A549 (cell line): ENCODE results near the gene REM2. TPM values are rescaled to one million over a fixed set of nuclear protein-coding genes. Genes with fewer than 3 reads are reported as not detected.
A peak's percentile ranks its signal among the peaks of the same experiment; 100 is the strongest.

Experiments used
- ATAC-seq, 2 experiments: fragments of 200-7000 bp in 1 of 2; fragments of >200 bp in 1 of 2; cut with Nextera tagmentation in 1 of 2; cut with Tn5 transposase in 1 of 2; 3 replicates each; pipeline versions ENCODE4 v1.8.0 to v1.9.1; 2018 to 2020; ENCODE audit warnings: mild to moderate bottlenecking in 1 of 2, moderate library complexity in 1 of 2
- CTCF ChIA-PET: fragments of 300-600 bp; sonication (Branson Sonifier 250); formaldehyde crosslinking; extraction: SDS; loops from one replicate; lab custom pipeline; 2021; ENCODE audit warnings: antibody characterized with exemption, inconsistent platforms; lab: Yijun Ruan, JAX
- POLR2A ChIA-PET: fragments of 350-600 bp; formaldehyde crosslinking; extraction: SDS; loops from one replicate; lab custom pipeline; 2021; ENCODE audit warnings: antibody characterized with exemption, inconsistent platforms; lab: Yijun Ruan, JAX
- DNase-seq, 2 experiments: peaks; one replicate each; pipeline versions ENCODE4 v3.0.0 to v3.0.0-alpha.2; 2011 to 2016; ENCODE audit warnings: low read depth in 1 of 2, low spot score in 1 of 2
- FAIRE-seq: peaks from 2 replicates; lab custom pipeline; 2011; peaks lifted over from hg19 to GRCh38; lab: Jason Lieb, UNC
- H3K27ac ChIP-seq, 2 experiments: fragments of >200 bp; sonication (Bioruptor Twin); formaldehyde crosslinking; 3 replicates each; pipeline ENCODE4 v1.5.1; 2016 to 2017
- H3K4me1 ChIP-seq: fragments of >200 bp; sonication (Bioruptor Twin); formaldehyde crosslinking; 3 replicates; pipeline ENCODE4 v1.6.1; 2016
- H3K4me2 ChIP-seq: fragments of >200 bp; sonication (Bioruptor Twin); formaldehyde crosslinking; 3 replicates; pipeline ENCODE4 v1.6.1; 2016
- H3K4me3 ChIP-seq: fragments of >200 bp; sonication (Bioruptor Twin); formaldehyde crosslinking; 3 replicates; pipeline ENCODE4 v1.5.1; 2016
- H3K9me3 ChIP-seq: fragments of >200 bp; sonication (Bioruptor Twin); formaldehyde crosslinking; 3 replicates; pipeline ENCODE4 v1.6.1; 2016
- CBX2 ChIP-seq: fragments of 200-600 bp; sonication (generic); IDR thresholded peaks from 2 replicates; pipeline ENCODE4 v1.6.1; 2016; ENCODE audit warnings: low read depth, mild to moderate bottlenecking, borderline replicate concordance
- CHD4 ChIP-seq: fragments of 200-600 bp; sonication (generic); IDR thresholded peaks from 2 replicates; pipeline ENCODE4 v1.6.1; 2016; ENCODE audit warnings: antibody characterized with exemption, mild to moderate bottlenecking, borderline replicate concordance
- EP300 ChIP-seq, 2 experiments: fragments of >200 bp; sonication (Bioruptor Twin); formaldehyde crosslinking; IDR thresholded peaks; 2 replicates in 1 of 2; 3 replicates in 1 of 2; pipeline ENCODE4 v1.6.1; 2016 to 2017
- HDAC2 ChIP-seq: fragments of 200-600 bp; sonication (generic); IDR thresholded peaks from 2 replicates; pipeline ENCODE4 v1.6.1; 2016
- MAX ChIP-seq: IDR thresholded peaks from 2 replicates; pipeline ENCODE4 v1.6.1; 2012
- MAZ ChIP-seq: fragments of 150-350 bp; IDR thresholded peaks from 2 replicates; pipeline ENCODE4 v1.6.1; 2014; ENCODE audit warnings: antibody characterized with exemption, low read depth, low read length, borderline replicate concordance
- NR3C1 ChIP-seq: fragments of >200 bp; sonication (Bioruptor Twin); formaldehyde crosslinking; IDR thresholded peaks from 3 replicates; pipeline ENCODE4 v1.6.1; 2017
- PBX3 ChIP-seq: IDR thresholded peaks from 2 replicates; pipeline ENCODE4 v1.6.1; 2012
- POLR2AphosphoS2 ChIP-seq: conservative IDR thresholded peaks from 2 replicates; pipeline ENCODE4 v1.6.1; 2012; ENCODE audit warnings: low read length, improper control_type of control experiment, inconsistent platforms
- RAD21 ChIP-seq, 2 experiments: fragments of >200 bp in 1 of 2; sonication (Bioruptor Twin) in 1 of 2; formaldehyde crosslinking in 1 of 2; IDR thresholded peaks in 1 of 2; conservative IDR thresholded peaks in 1 of 2; 2 replicates in 1 of 2; 3 replicates in 1 of 2; pipeline ENCODE4 v1.6.1; 2012 to 2018; ENCODE audit warnings: inconsistent platforms in 1 of 2
- RARB ChIP-seq: fragments of 250-450 bp; sonication (Bioruptor Pico); IDR thresholded peaks from 2 replicates; pipeline ENCODE4 v1.8.0; 2021; ENCODE audit warnings: mild to moderate bottlenecking, moderate library complexity
- RCOR1 ChIP-seq: fragments of 150-350 bp; IDR thresholded peaks from 2 replicates; pipeline ENCODE4 v1.6.1; 2014; ENCODE audit warnings: antibody characterized with exemption, low read length, low read depth
- REST ChIP-seq: fragments of 200-600 bp; sonication (generic); IDR thresholded peaks from 2 replicates; pipeline ENCODE4 v1.6.1; 2016; ENCODE audit warnings: antibody characterized with exemption, mild to moderate bottlenecking, moderate library complexity
- ZC3H11A ChIP-seq: fragments of 450-650 bp; IDR thresholded peaks from 2 replicates; pipeline ENCODE4 v1.6.1; 2014; ENCODE audit warnings: antibody characterized with exemption, mild to moderate bottlenecking
- ZFP36 ChIP-seq: fragments of 450-650 bp; IDR thresholded peaks from 2 replicates; pipeline ENCODE4 v1.6.1; 2014; ENCODE audit warnings: borderline replicate concordance; ENCODE audit not compliant: partially characterized antibody
- WGBS: methylation state at CpG from one replicate; pipeline ENCODE4 v1.1.6; 2017; ENCODE audit errors: missing lambda C conversion rate; 5-methylcytosine and 5-hydroxymethylcytosine counted together
- polyA plus RNA-seq, 4 experiments: library from polyadenylated mRNA; depleted of rRNA in 3 of 4; stranded (reverse); fragments of >200 nt; fragmentation: RNase III in 1 of 4; extraction: RNeasy Plus Mini Kit Qiagen cat#74134 plus additional on column Dnase treatment in 1 of 4; gene quantifications; 2 replicates in 3 of 4; 3 replicates in 1 of 4; pipeline ENCODE4 v1.2.3, GENCODE V29; 2011 to 2017
- TF ChIP-seq, protein P1 (sequence below): fragments of >200 bp; sonication (Bioruptor Twin); formaldehyde crosslinking; IDR thresholded peaks from 3 replicates; pipeline ENCODE4 v1.6.1; 2016

The REM2 gene
- polyA plus RNA-seq, 2 of the 4 experiments (the other 2 are of a cell fraction), result 0.23 to 0.31 TPM

DNA sequence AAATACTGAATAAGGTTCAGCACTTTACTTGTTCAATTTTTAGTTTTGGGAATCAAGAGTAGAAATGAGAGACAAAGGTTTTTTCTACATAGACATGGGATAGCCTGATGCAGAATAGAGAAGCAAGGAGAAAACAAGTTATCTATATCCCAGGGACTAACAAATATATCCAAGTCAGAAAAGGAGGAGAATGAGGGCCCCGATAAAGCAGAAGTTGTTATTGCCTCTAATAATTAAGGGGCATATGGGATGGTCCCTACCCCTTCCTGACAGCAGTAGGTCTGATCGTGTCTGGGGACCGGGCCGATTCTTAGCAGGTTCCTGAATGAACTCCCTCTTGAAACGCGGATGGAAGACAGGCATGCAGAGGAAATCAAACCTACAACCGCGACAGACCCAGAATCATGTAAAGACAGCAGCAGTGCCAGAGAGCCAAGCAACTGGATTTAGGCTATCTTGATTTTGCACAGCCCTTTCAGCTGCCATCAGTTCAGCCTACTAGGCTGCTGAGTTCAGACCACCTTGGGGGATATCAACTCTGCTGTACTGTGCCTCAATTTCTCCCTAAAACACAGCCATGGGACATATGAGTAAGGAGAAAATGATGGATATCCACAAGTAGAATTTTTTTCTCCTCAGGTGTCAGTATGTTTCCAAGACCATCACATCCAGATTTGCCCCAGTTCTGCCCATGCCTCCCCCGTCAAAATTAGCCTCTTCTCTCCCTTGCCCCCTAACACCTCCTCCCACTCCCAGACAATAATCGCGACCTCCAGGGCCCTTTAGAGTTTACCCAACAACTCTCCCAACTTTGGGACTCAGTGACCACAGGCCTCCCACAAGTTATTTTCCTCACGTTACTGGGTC is 45.4 kb downstream of the REM2 start:
- POLR2A ChIA-PET, result interaction anchor here (0.6 to 3.8 kb wide), 15 partner anchors 9 to 339 kb away, joined by 3 to 51 read pairs (median 6); partner anchors contain the start of genes ACIN1, AJUBA, C14orf119 and CDH24
- FAIRE-seq, result no peak
- no peak for ATAC-seq

More for the DNA sequence above, 45.4 kb downstream of the REM2 start:
- peak overlapping the region; percentile 73 for H3K4me3 ChIP-seq
- TF ChIP-seq HDAC2, result no peak
- no peak for TF ChIP-seq ZC3H11A
- TF ChIP-seq RCOR1, result no peak
- TF ChIP-seq NR3C1, result no peak
- TF ChIP-seq, protein P1, sequence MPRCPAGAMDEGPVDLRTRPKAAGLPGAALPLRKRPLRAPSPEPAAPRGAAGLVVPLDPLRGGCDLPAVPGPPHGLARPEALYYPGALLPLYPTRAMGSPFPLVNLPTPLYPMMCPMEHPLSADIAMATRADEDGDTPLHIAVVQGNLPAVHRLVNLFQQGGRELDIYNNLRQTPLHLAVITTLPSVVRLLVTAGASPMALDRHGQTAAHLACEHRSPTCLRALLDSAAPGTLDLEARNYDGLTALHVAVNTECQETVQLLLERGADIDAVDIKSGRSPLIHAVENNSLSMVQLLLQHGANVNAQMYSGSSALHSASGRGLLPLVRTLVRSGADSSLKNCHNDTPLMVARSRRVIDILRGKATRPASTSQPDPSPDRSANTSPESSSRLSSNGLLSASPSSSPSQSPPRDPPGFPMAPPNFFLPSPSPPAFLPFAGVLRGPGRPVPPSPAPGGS, result no peak
- TF ChIP-seq RARB (CRISPR knock-in tag), result no peak
- no peak for TF ChIP-seq MAZ
- no peak for TF ChIP-seq ZFP36
- no peak for TF ChIP-seq CHD4
- TF ChIP-seq REST, result no peak
- no peak for TF ChIP-seq PBX3
- no peak for TF ChIP-seq RAD21 (conservative IDR thresholded peaks at IDR 0.05 in 1 of 2, IDR thresholded peaks at IDR 0.05 in 1 of 2)
- TF ChIP-seq POLR2AphosphoS2, result no peak
- TF ChIP-seq CBX2, result no peak
- no peak for TF ChIP-seq MAX
- no peak for TF ChIP-seq EP300 (IDR thresholded peaks at IDR 0.05)
- TF ChIP-seq, all 56 proteins: peak for 0
- DNase-seq, result no peak
- CTCF ChIA-PET, result interaction anchor here (0.6 to 4.5 kb wide), 20 partner anchors 8 to 272 kb away, joined by 3 to 83 read pairs (median 10); partner anchors contain the start of genes AJUBA, CDH24, HAUS4 and RBM23
- 9% methylated on average over 12 of the region's 12 CpGs for WGBS
- Histone ChIP-seq H3K9me3 (no peaks in the 10 kb centered on the region), H3K27ac (peak overlapping the region; percentile 82 to 90), H3K4me2 (peak overlapping the region; percentile 95), H3K4me1 (peaks cover 22% of the 10 kb centered on the region)
